ENCODE measurements around the gene PKNOX2.
A peak's percentile ranks its signal among the peaks of the same experiment; 100 is the strongest.

The PKNOX2 gene

GRCh38 chr11:125138966-125139365 is 25.6 kb upstream of the PKNOX2 start:
- no peaks in the 10 kb centered on the region for H3K36me3 ChIP-seq
- peaks cover 57% of the 10 kb centered on the region for H3K27me3 ChIP-seq
- TF ChIP-seq CTCF (IDR thresholded peaks at IDR 0.05) = no peak
- H3K9me3 ChIP-seq = no peaks in the 10 kb centered on the region
- no peak overlapping the region for H3K4me3 ChIP-seq (ENCODE audit: low read depth in 1 of 2, low read length in 1 of 2)
- no peak overlapping the region for H3K27ac ChIP-seq
- H3K4me1 ChIP-seq (ENCODE audit: control insufficient read depth in 1 of 2, insufficient read depth in 1 of 2, low read depth in 1 of 2, low read length in 1 of 2) = no peaks in the 10 kb centered on the region

GRCh38 chr11:125139778-125140177 is 24.8 kb upstream of the PKNOX2 start:
- Histone ChIP-seq H3K4me3 (ENCODE audit: low read depth in 1 of 2, low read length in 1 of 2) (no peak overlapping the region), H3K27me3 (peaks cover 50% of the 10 kb centered on the region), H3K4me1 (ENCODE audit: control insufficient read depth in 1 of 2, insufficient read depth in 1 of 2, low read depth in 1 of 2, low read length in 1 of 2) (no peaks in the 10 kb centered on the region), H3K36me3 (no peaks in the 10 kb centered on the region), H3K27ac (no peak overlapping the region), H3K9me3 (no peaks in the 10 kb centered on the region)
- TF ChIP-seq CTCF (IDR thresholded peaks at IDR 0.05) = no peak

- no peak for TF ChIP-seq CTCF (IDR thresholded peaks at IDR 0.05)
- no peaks in the 10 kb centered on the region for H3K9me3 ChIP-seq
Measured at GRCh38 chr11:125140233-125140632, 24.3 kb upstream of the PKNOX2 start.

GRCh38 chr11:125141178-125141577 is 23.4 kb upstream of the PKNOX2 start:
- Histone ChIP-seq H3K4me1 (ENCODE audit: control insufficient read depth in 1 of 2, insufficient read depth in 1 of 2, low read depth in 1 of 2, low read length in 1 of 2) (no peaks in the 10 kb centered on the region), H3K4me3 (ENCODE audit: low read depth in 1 of 2, low read length in 1 of 2) (no peak overlapping the region), H3K36me3 (no peaks in the 10 kb centered on the region), H3K27me3 (peaks cover 37% of the 10 kb centered on the region), H3K9me3 (no peaks in the 10 kb centered on the region), H3K27ac (no peak overlapping the region)
- TF ChIP-seq CTCF (IDR thresholded peaks at IDR 0.05) = no peak

More at GRCh38 chr11:125140233-125140632, 24.3 kb upstream of the PKNOX2 start:
- no peak overlapping the region for H3K27ac ChIP-seq
- H3K27me3 ChIP-seq = peaks cover 47% of the 10 kb centered on the region
- H3K4me3 ChIP-seq (ENCODE audit: low read depth in 1 of 2, low read length in 1 of 2) = no peak overlapping the region
- H3K36me3 ChIP-seq = no peaks in the 10 kb centered on the region
- no peaks in the 10 kb centered on the region for H3K4me1 ChIP-seq (ENCODE audit: control insufficient read depth in 1 of 2, insufficient read depth in 1 of 2, low read depth in 1 of 2, low read length in 1 of 2)

DNA sequence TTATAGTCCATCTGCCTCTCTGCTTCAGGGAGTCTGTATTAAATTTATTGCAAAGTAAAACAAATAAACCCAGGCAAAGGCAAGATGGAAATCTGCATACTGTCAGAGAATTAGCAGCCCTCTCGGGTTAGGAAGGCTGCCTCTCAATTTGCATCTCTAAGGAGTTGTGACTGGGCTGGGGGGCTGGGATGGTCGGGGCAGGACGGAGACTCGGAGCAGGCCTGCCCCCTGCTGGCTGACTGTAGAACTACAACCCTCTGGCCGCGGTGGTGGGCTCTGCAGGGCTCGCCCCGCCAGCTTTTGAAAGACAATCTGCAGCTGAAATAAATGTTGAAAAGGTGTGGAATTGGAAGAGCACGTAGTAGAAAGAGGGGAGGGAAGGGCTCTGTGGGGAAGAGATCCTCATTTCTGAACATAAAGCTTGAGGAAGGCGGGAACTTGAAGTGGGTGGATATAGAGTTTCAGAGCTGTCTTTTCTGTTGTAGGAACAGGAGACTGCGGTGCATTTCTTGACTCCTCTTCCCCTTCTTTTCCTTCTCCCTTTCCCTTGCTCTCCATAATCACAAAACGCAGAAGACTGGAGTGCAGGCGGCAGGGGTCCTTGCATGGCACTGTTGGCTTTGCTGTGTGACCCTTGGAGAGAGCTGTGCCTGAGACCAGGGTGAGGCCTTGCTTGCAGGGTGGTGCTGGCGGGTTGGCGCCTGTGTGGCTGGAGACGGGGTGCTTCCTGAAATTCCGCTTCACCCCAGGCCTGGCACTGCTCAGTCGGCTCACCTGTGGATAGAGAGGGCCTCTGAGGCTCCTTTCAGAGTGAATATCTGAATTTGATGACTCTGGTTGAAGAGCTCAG is 22.6 kb upstream of the PKNOX2 start:
- peak; percentile 95 for TF ChIP-seq CTCF (IDR thresholded peaks at IDR 0.05)
- Histone ChIP-seq H3K4me3 (ENCODE audit: low read depth in 1 of 2, low read length in 1 of 2) (no peak overlapping the region), H3K27ac (no peak overlapping the region), H3K4me1 (ENCODE audit: control insufficient read depth in 1 of 2, insufficient read depth in 1 of 2, low read depth in 1 of 2, low read length in 1 of 2) (no peaks in the 10 kb centered on the region), H3K36me3 (no peaks in the 10 kb centered on the region), H3K9me3 (no peaks in the 10 kb centered on the region), H3K27me3 (peaks cover 37% of the 10 kb centered on the region)
